ENCODE measurements around the gene NKAIN4.

- TF ChIP-seq BHLHE40 (IDR thresholded peaks at IDR 0.05; ENCODE audit: borderline replicate concordance) (no peak), HDGF (IDR thresholded peaks at IDR 0.05; ENCODE audit: borderline replicate concordance) (no peak), L3MBTL2 (conservative IDR thresholded peaks at IDR 0.05) (no peak), TARDBP (IDR thresholded peaks at IDR 0.05) (no peak), ELF4 (IDR thresholded peaks at IDR 0.05) (no peak), PKNOX1 (IDR thresholded peaks at IDR 0.05) (no peak)
Measured at GRCh38 chr20:63273059-63273579, 18.9 kb upstream of the NKAIN4 start.
